Measurements from ENCODE around the gene RAET1G.
A peak's percentile ranks its signal among the peaks of the same experiment; 100 is the strongest.
"Not testable (repeated sequence)": the region's sequence is repeated elsewhere in the genome, so short reads cannot be mapped to it uniquely, and the experiment has no call there.

Gene RAET1G

GRCh38 chr6:149922642-149923326, at the start of gene RAET1G:
Gene RAET1G (minus strand): TSS chr6:149923121. CDS start chr6:149923010, 111 bp downstream.
- peak; percentile 92 for DNase-seq (ENCODE audit: low read depth)

- DNase-seq (ENCODE audit: low read depth), result no peak
Observed at GRCh38 chr6:149969635-149970034, 46.7 kb upstream of the RAET1G start.

- not testable (repeated sequence) for DNase-seq (ENCODE audit: low read depth)
Observed at GRCh38 chr6:149968909-149969308, 46.0 kb upstream of the RAET1G start.

- DNase-seq (ENCODE audit: low read depth), result not testable (repeated sequence)
Observed at GRCh38 chr6:149967999-149968398, 45.1 kb upstream of the RAET1G start.

GRCh38 chr6:149967591-149967990, 44.7 kb upstream of the RAET1G start:
- no peak for DNase-seq (ENCODE audit: low read depth)

- not testable (repeated sequence) for DNase-seq (ENCODE audit: low read depth)
Observed at GRCh38 chr6:149966319-149966718, 43.4 kb upstream of the RAET1G start.

GRCh38 chr6:149965194-149966020, 42.5 kb upstream of the RAET1G start:
- no peak for DNase-seq (ENCODE audit: low read depth)

GRCh38 chr6:149964308-149965193, 41.6 kb upstream of the RAET1G start:
- no peak for DNase-seq (ENCODE audit: low read depth)

- DNase-seq (ENCODE audit: low read depth), result peak; percentile 30
Observed at GRCh38 chr6:149963462-149964307, 40.8 kb upstream of the RAET1G start, which contains the start of gene ULBP1. Gene ULBP1 (plus strand): TSS chr6:149963943. CDS start chr6:149964050, 107 bp downstream.

- DNase-seq (ENCODE audit: low read depth), result no peak
Observed at GRCh38 chr6:149963212-149963461, 40.2 kb upstream of the RAET1G start.

- DNase-seq (ENCODE audit: low read depth), result no peak
Observed at GRCh38 chr6:149962461-149963211, 39.7 kb upstream of the RAET1G start.

GRCh38 chr6:149961728-149962425, 39.0 kb upstream of the RAET1G start:
- no peak for DNase-seq (ENCODE audit: low read depth)

- DNase-seq (ENCODE audit: low read depth), result no peak
Observed at GRCh38 chr6:149960488-149960887, 37.6 kb upstream of the RAET1G start.

- DNase-seq (ENCODE audit: low read depth), result not testable (repeated sequence)
Observed at GRCh38 chr6:149959806-149960205, 36.9 kb upstream of the RAET1G start.

- DNase-seq (ENCODE audit: low read depth), result not testable (repeated sequence)
Observed at GRCh38 chr6:149958124-149958523, 35.2 kb upstream of the RAET1G start.

- not testable (repeated sequence) for DNase-seq (ENCODE audit: low read depth)
Observed at GRCh38 chr6:149955654-149956317, 32.9 kb upstream of the RAET1G start.

GRCh38 chr6:149954984-149955653, 32.2 kb upstream of the RAET1G start:
- not testable (repeated sequence) for DNase-seq (ENCODE audit: low read depth)

- DNase-seq (ENCODE audit: low read depth), result not testable (repeated sequence)
Observed at GRCh38 chr6:149954328-149954983, 31.5 kb upstream of the RAET1G start.

Measured in amniotic epithelial cell (primary cell).